PFSK-1 (cell line): ENCODE data around the gene GDF2.

Source experiments
- POLR2AphosphoS5 ChIP-seq: IDR thresholded peaks from 2 replicates; pipeline ENCODE4 v1.6.1; 2012; ENCODE audit warnings: low read depth, mild to moderate bottlenecking, control low read depth, low read length, moderate library complexity
- TAF1 ChIP-seq: IDR thresholded peaks from 2 replicates; pipeline ENCODE4 v1.6.1; 2012; ENCODE audit warnings: low read length, control low read depth, borderline replicate concordance; ENCODE audit not compliant: insufficient read depth
- TF ChIP-seq, protein P1 (sequence below), 2 experiments: IDR thresholded peaks; 2 replicates each; pipeline versions ENCODE4 v1.6.1 to v1.8.0; 2011 to 2012; ENCODE audit warnings: low read depth in 2 of 2, low read length in 2 of 2, control low read depth in 1 of 2, inconsistent platforms in 1 of 2, mild to moderate bottlenecking in 1 of 2, moderate library complexity in 1 of 2; ENCODE audit not compliant: insufficient read depth in 1 of 2

DNA sequence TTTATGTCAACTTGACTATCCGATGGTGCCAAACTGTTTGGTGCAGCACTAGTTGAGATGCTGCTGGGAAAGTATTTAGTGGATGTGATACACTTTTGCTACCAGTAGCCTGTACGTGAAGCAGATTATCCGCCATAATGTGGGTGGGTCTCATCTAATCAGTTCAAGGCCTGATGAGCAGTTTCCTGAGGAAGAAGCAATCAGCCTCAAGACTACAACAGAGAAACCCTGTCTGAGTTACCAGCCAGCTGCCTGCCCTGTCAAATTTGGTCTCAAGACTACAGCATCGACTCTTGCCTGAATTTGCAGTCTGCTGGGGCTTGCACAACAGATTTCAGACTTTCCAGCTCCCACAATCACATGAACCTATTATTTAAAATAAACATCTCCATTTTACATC is 15.1 kb downstream of the GDF2 start:
- no peak for TF ChIP-seq TAF1
- no peak for TF ChIP-seq POLR2AphosphoS5
- TF ChIP-seq, protein P1, sequence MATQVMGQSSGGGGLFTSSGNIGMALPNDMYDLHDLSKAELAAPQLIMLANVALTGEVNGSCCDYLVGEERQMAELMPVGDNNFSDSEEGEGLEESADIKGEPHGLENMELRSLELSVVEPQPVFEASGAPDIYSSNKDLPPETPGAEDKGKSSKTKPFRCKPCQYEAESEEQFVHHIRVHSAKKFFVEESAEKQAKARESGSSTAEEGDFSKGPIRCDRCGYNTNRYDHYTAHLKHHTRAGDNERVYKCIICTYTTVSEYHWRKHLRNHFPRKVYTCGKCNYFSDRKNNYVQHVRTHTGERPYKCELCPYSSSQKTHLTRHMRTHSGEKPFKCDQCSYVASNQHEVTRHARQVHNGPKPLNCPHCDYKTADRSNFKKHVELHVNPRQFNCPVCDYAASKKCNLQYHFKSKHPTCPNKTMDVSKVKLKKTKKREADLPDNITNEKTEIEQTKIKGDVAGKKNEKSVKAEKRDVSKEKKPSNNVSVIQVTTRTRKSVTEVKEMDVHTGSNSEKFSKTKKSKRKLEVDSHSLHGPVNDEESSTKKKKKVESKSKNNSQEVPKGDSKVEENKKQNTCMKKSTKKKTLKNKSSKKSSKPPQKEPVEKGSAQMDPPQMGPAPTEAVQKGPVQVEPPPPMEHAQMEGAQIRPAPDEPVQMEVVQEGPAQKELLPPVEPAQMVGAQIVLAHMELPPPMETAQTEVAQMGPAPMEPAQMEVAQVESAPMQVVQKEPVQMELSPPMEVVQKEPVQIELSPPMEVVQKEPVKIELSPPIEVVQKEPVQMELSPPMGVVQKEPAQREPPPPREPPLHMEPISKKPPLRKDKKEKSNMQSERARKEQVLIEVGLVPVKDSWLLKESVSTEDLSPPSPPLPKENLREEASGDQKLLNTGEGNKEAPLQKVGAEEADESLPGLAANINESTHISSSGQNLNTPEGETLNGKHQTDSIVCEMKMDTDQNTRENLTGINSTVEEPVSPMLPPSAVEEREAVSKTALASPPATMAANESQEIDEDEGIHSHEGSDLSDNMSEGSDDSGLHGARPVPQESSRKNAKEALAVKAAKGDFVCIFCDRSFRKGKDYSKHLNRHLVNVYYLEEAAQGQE (IDR thresholded peaks at IDR 0.05; ENCODE audit: insufficient read depth in 1 of 2, low read depth in 2 of 2, low read length in 2 of 2), result no peak
